ENCODE measurements around the gene NTF4. TPM values are rescaled to one million over a fixed set of nuclear protein-coding genes. Genes with fewer than 3 reads are reported as not detected.

Gene NTF4
- total RNA-seq, 1 experiment from 2014 or later, result 3.9 TPM

- TF ChIP-seq PREB (CRISPR knock-in tag; IDR thresholded peaks at IDR 0.05; ENCODE audit: borderline replicate concordance) (no peak), TCF7 (CRISPR knock-in tag; IDR thresholded peaks at IDR 0.05; ENCODE audit: low read depth) (peak; percentile 84; the same call in 1 of the 2 replicates), MYBL2 (CRISPR knock-in tag; IDR thresholded peaks at IDR 0.05) (peak; percentile 90), ZNF281 (CRISPR knock-in tag; IDR thresholded peaks at IDR 0.05) (no peak), SMAD3 (CRISPR knock-in tag; IDR thresholded peaks at IDR 0.05; ENCODE audit: borderline replicate concordance) (0 out of 2 replicates have a peak, but pooled peaks have one; percentile 26), HMGXB4 (CRISPR knock-in tag; IDR thresholded peaks at IDR 0.05) (peak; percentile 89; the same call in 1 of the 2 replicates), ZSCAN18 (CRISPR knock-in tag; IDR thresholded peaks at IDR 0.05) (no peak), KAT7 (CRISPR knock-in tag; IDR thresholded peaks at IDR 0.05; ENCODE audit: borderline replicate concordance) (0 out of 2 replicates have a peak, but pooled peaks have one; percentile 64), ATF2 (CRISPR knock-in tag; IDR thresholded peaks at IDR 0.05; ENCODE audit: borderline replicate concordance, low read depth) (no peak), ZNF138 (CRISPR knock-in tag; conservative IDR thresholded peaks at IDR 0.05) (no peak), JUN (CRISPR knock-in tag; IDR thresholded peaks at IDR 0.05) (peak; percentile 82; the same call in 1 of the 2 replicates), ZNF317 (CRISPR knock-in tag; IDR thresholded peaks at IDR 0.05; ENCODE audit: borderline replicate concordance, low read depth) (no peak), USF2 (CRISPR knock-in tag; IDR thresholded peaks at IDR 0.05) (no peak), PRRX2 (CRISPR knock-in tag; IDR thresholded peaks at IDR 0.05) (no peak), ETV6 (CRISPR knock-in tag; IDR thresholded peaks at IDR 0.05) (peak; percentile 78), TEAD4 (CRISPR knock-in tag; IDR thresholded peaks at IDR 0.05) (peak; percentile 66; the same call in 1 of the 2 replicates), FOXK1 (CRISPR knock-in tag; IDR thresholded peaks at IDR 0.05) (peak; percentile 98), E2F5 (CRISPR knock-in tag; IDR thresholded peaks at IDR 0.05) (peak; percentile 82), SP1 (CRISPR knock-in tag; conservative IDR thresholded peaks at IDR 0.05) (peak; percentile 97), SMAD4 (CRISPR knock-in tag; IDR thresholded peaks at IDR 0.05) (no peak), CREM (CRISPR knock-in tag; IDR thresholded peaks at IDR 0.05) (peak; percentile 43; the same call in 1 of the 2 replicates), MAX (CRISPR knock-in tag; IDR thresholded peaks at IDR 0.05) (peak; percentile 85), E2F4 (CRISPR knock-in tag; IDR thresholded peaks at IDR 0.05; ENCODE audit: borderline replicate concordance, low read depth) (peak; percentile 84; the same call in 1 of the 2 replicates)
Observed at GRCh38 chr19:49085020-49085867, 20.6 kb upstream of the NTF4 start, which contains the start of gene SNRNP70 (continued).
